ENCODE measurements around the gene MRAP2. TPM values are rescaled to one million over a fixed set of nuclear protein-coding genes. Genes with fewer than 3 reads are reported as not detected.
A peak's percentile ranks its signal among the peaks of the same experiment; 100 is the strongest.

The MRAP2 gene, protein sequence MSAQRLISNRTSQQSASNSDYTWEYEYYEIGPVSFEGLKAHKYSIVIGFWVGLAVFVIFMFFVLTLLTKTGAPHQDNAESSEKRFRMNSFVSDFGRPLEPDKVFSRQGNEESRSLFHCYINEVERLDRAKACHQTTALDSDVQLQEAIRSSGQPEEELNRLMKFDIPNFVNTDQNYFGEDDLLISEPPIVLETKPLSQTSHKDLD
- 1 to 10 TPM in 1 of 4 donors, under 1 TPM in 2, not detected in 1; 0.33 to 1.5 (median 0.50) TPM for total RNA-seq

DNA sequence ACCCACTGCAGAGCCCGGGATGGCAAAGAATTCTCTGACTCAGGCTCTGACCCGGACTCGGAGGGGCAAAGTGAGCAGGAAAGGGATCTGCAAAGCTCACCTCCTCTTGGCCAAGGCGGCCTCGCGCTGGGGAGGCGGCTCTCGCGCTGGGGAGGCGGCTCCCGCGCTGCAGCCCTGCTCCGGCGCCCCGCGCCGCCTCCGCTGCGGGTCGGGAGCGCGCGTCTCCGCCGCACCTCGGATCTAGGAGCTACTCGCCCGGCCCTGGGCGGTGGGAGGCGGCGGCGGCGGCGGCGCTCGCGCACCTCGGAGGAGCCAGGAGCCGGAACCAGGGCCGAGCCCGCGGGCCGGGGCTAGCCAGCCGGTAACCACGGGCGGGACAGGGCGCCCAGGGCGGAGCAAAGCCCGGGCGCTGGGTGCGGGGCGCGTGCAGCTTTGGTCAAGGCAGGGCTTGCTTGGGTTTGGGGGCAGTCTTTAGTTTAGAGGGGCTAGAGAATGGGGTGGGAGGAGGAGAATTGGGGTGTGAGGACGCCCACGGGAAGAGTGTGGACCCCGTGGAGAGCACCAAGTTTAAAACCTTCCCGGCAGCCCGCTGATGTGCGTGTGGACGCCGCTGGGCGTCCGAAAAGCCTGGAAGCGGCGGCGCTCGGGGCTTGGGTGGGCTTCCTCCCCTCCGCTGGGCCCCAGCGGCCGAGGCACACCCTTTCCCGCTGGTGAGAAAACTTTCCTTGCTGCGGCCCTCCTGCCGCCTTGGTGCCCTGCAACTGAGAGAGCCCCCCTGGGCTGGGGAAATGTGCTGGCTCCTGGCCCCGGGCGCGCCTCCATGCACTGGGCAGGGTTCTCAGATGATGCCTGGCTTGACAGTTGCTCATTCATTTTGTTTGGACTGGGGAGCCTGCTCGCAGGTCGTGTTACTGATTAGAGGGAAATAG is at the start of gene MRAP2:
Gene MRAP2 (plus strand): TSS at position 250 of the 929 bp plus-strand sequence. CDS start 21,547 bp downstream, outside the sequence.
- H3K4me1 ChIP-seq: peaks cover 3 to 5% of the 10 kb centered on the region in 2 donors
- no peak within 1 kb of the TSS for H3K27ac ChIP-seq
- peak; percentile 5 to 9 for DNase-seq
- peak within 1 kb of the TSS in 2 of 3 donors; percentile 25 to 32 for H3K4me3 ChIP-seq (replicated peaks in 1 of 3)
- intact Hi-C loops (cut with DNase I): no loop called here
- no peaks in the 10 kb centered on the region for H3K36me3 ChIP-seq
- 0% methylated on average over 5 to 32 of the region's 78 CpGs for WGBS, 2 donors
- no peaks in the 10 kb centered on the region for H3K27me3 ChIP-seq
- H3K9me3 ChIP-seq: no peaks in the 10 kb centered on the region
- TF ChIP-seq POLR2A (IDR thresholded peaks at IDR 0.05): no peak
- TF ChIP-seq, protein P1, sequence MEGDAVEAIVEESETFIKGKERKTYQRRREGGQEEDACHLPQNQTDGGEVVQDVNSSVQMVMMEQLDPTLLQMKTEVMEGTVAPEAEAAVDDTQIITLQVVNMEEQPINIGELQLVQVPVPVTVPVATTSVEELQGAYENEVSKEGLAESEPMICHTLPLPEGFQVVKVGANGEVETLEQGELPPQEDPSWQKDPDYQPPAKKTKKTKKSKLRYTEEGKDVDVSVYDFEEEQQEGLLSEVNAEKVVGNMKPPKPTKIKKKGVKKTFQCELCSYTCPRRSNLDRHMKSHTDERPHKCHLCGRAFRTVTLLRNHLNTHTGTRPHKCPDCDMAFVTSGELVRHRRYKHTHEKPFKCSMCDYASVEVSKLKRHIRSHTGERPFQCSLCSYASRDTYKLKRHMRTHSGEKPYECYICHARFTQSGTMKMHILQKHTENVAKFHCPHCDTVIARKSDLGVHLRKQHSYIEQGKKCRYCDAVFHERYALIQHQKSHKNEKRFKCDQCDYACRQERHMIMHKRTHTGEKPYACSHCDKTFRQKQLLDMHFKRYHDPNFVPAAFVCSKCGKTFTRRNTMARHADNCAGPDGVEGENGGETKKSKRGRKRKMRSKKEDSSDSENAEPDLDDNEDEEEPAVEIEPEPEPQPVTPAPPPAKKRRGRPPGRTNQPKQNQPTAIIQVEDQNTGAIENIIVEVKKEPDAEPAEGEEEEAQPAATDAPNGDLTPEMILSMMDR (IDR thresholded peaks at IDR 0.05): no peak

DNA sequence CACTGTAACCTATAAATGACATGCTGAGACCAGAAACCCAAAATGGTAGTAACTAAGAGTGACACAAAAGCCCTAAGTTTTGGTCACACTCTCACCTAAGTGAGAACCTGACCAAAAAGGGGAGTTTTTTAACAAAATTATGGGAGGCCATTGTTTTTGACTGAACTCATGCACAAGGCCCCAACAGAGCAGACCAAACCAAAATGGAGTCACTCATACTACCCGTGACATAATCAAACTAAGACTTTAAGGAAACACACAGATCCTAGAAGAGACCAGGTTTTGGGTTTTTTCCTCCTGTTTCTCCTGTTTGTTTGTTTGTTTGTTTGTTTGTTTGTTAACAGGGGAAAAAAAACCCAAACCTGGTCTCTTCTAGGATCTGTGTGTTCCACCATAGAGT is 49.2 kb upstream of the MRAP2 start:
- H3K4me1 ChIP-seq: no peaks in the 10 kb centered on the region
- no peaks in the 10 kb centered on the region for H3K9me3 ChIP-seq
- 96 to 100% methylated on average over 1 of the region's 1 CpG for WGBS, 2 donors
- TF ChIP-seq, protein P1 (IDR thresholded peaks at IDR 0.05): no peak
- no peak for TF ChIP-seq POLR2A (IDR thresholded peaks at IDR 0.05)
- no peak for DNase-seq
- H3K4me3 ChIP-seq (replicated peaks in 1 of 3): no peak overlapping the region
- no peaks in the 10 kb centered on the region for H3K27me3 ChIP-seq
- H3K36me3 ChIP-seq: no peaks in the 10 kb centered on the region
- H3K27ac ChIP-seq: no peak overlapping the region
- intact Hi-C loops (cut with DNase I): no loop called here

DNA sequence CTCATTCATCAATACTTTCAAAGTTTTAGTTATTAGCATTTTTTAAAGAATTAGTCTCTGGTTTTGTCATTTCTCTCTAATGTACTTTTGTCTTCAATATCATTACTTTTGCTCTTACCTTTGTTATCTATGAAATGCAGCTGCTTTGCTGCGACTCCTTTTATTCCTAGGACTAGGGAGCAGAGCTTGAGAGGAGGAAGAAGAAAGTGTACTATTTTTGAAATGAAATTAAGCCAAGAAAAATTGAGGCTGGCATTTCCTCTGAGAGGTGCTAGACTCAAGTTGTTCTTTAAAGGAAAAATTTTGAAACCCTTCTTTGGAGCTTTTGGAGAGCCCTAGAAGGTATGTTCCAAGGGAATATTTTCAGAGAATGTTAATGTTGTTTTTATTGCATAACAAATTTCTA is 48.3 kb upstream of the MRAP2 start:
- no peaks in the 10 kb centered on the region for H3K9me3 ChIP-seq
- intact Hi-C loops (cut with DNase I): no loop called here
- H3K4me1 ChIP-seq: no peaks in the 10 kb centered on the region
- no peaks in the 10 kb centered on the region for H3K36me3 ChIP-seq
- H3K27ac ChIP-seq: no peak overlapping the region
- H3K27me3 ChIP-seq: no peaks in the 10 kb centered on the region
- DNase-seq: no peak
- H3K4me3 ChIP-seq (replicated peaks in 1 of 3): no peak overlapping the region
- WGBS, 2 donors: 59 to 68% methylated on average over 1 of the region's 1 CpG
- TF ChIP-seq POLR2A (IDR thresholded peaks at IDR 0.05): no peak
- TF ChIP-seq, protein P1 (IDR thresholded peaks at IDR 0.05): no peak

DNA sequence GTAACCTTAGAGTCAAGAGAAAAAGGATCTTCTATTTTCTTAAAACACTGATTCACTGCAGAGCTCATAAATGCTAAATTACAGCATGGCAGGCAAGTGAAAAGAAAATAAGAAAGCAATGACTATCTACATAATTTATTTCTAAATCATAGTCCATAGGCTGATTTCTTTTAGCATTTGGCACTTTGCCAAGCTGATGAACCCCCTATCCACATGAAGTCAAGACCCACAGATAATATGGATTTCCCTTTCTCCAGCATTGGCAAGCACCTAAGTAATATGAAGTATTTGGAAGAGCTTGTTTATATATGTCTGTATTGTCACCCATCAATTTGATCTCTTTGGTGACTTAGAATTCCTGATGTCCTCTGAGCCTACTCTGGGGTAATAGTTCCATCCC is 47.9 kb upstream of the MRAP2 start:
- no peaks in the 10 kb centered on the region for H3K36me3 ChIP-seq
- intact Hi-C loops (cut with DNase I): no loop called here
- H3K4me1 ChIP-seq: no peaks in the 10 kb centered on the region
- no peak for TF ChIP-seq POLR2A (IDR thresholded peaks at IDR 0.05)
- TF ChIP-seq, protein P1 (IDR thresholded peaks at IDR 0.05): no peak
- no peak overlapping the region for H3K4me3 ChIP-seq (replicated peaks in 1 of 3)
- no peaks in the 10 kb centered on the region for H3K9me3 ChIP-seq
- no peaks in the 10 kb centered on the region for H3K27me3 ChIP-seq
- H3K27ac ChIP-seq: no peak overlapping the region
- DNase-seq: no peak
